OCI-LY3 (cell line): ENCODE measurements around the gene NAB1.

Source experiments
- H2AFZ ChIP-seq: fragments of 200-600, 300-600 bp; shearing (Covaris generic); 2 replicates; pipeline ENCODE4 v1.6.0; 2014; ENCODE audit warnings: antibody characterized with exemption, low read depth, low read length
- H3K27ac ChIP-seq: fragments of 200-600, 300-600 bp; sonication (generic); 2 replicates; pipeline ENCODE4 v1.5.1; 2014; ENCODE audit warnings: mild to moderate bottlenecking, low read length, moderate library complexity, mixed read lengths
- H3K27me3 ChIP-seq: fragments of 200-600, 300-600 bp; sonication (generic); 2 replicates; pipeline ENCODE4 v1.6.1; 2014; ENCODE audit warnings: low read depth, low read length, mixed read lengths
- H3K36me3 ChIP-seq: fragments of 200-600, 300-600 bp; sonication (generic); replicated peaks from 2 replicates; pipeline ENCODE3; 2014; ENCODE audit warnings: low read depth, low read length, mixed read lengths
- H3K4me1 ChIP-seq: fragments of 300-600, 200-600 bp; sonication (generic); 2 replicates; pipeline ENCODE4 v1.6.1; 2014; ENCODE audit warnings: low read length, mixed read lengths
- H3K4me2 ChIP-seq: fragments of 200-600, 300-600 bp; sonication (generic); 2 replicates; pipeline ENCODE4 v1.6.1; 2014; ENCODE audit warnings: low read length, mixed read lengths
- H3K4me3 ChIP-seq: fragments of 300-600, 200-600 bp; sonication (generic); 2 replicates; pipeline ENCODE4 v1.5.1; 2014; ENCODE audit warnings: antibody characterized with exemption, mild to moderate bottlenecking, low read length, moderate library complexity
- H3K79me2 ChIP-seq: fragments of 300-600, 200-600 bp; shearing (Covaris generic); 2 replicates; pipeline ENCODE4 v1.6.1; 2014; ENCODE audit warnings: mild to moderate bottlenecking, low read length, mixed read lengths
- H3K9ac ChIP-seq: fragments of 300-600, 200-600 bp; shearing (Covaris generic); 2 replicates; pipeline ENCODE4 v1.6.0; 2014; ENCODE audit warnings: mild to moderate bottlenecking, low read length, moderate library complexity
- H3K9me3 ChIP-seq: fragments of 200-600, 300-600 bp; shearing (Covaris generic); 2 replicates; pipeline ENCODE4 v1.6.1; 2014; ENCODE audit warnings: low read length, mixed read lengths; ENCODE audit not compliant: insufficient read depth
- H4K20me1 ChIP-seq: fragments of 200-600, 300-600 bp; sonication (generic); 2 replicates; pipeline ENCODE4 v1.6.1; 2016; ENCODE audit warnings: low read length, mixed read lengths; ENCODE audit not compliant: insufficient read depth
- CTCF ChIP-seq: fragments of 200-600, 300-600 bp; sonication (generic); IDR thresholded peaks from 2 replicates; pipeline ENCODE4 v1.5.1; 2014; ENCODE audit warnings: antibody characterized with exemption, low read length, low read depth
- EZH2phosphoT487 ChIP-seq: fragments of 200-600 bp; shearing (Covaris generic); IDR thresholded peaks from 2 replicates; pipeline ENCODE4 v1.6.1; 2018; ENCODE audit warnings: antibody characterized with exemption, mixed run types, low read depth

The NAB1 gene

GRCh38 chr2:190636361-190636760 is 12.5 kb upstream of the NAB1 start:
- no peaks in the 10 kb centered on the region for H3K27me3 ChIP-seq
- no peak overlapping the region for H3K9ac ChIP-seq
- no peaks in the 10 kb centered on the region for H4K20me1 ChIP-seq
- no peaks in the 10 kb centered on the region for H3K79me2 ChIP-seq
- peaks cover 20% of the 10 kb centered on the region for H3K4me1 ChIP-seq
- no peak overlapping the region for H3K4me3 ChIP-seq
- H3K4me2 ChIP-seq: peak overlapping the region; percentile 33
- no peaks in the 10 kb centered on the region for H3K9me3 ChIP-seq
- no peak for TF ChIP-seq EZH2phosphoT487
- no peak for TF ChIP-seq CTCF
- H3K27ac ChIP-seq: no peak overlapping the region
- H3K36me3 ChIP-seq: no peaks in the 10 kb centered on the region
- H2AFZ ChIP-seq: no peak overlapping the region

- H3K27ac ChIP-seq: no peak overlapping the region
- peak overlapping the region; percentile 93 for H2AFZ ChIP-seq
- H3K36me3 ChIP-seq: no peaks in the 10 kb centered on the region
- H3K4me1 ChIP-seq: peaks cover 20% of the 10 kb centered on the region
- peak overlapping the region; percentile 11 for H3K9ac ChIP-seq
- H3K4me2 ChIP-seq: peak overlapping the region; percentile 31
- H3K4me3 ChIP-seq: no peak overlapping the region
- H3K27me3 ChIP-seq: no peaks in the 10 kb centered on the region
- H3K9me3 ChIP-seq: no peaks in the 10 kb centered on the region
- TF ChIP-seq EZH2phosphoT487 (no peak), CTCF (no peak)
- H3K79me2 ChIP-seq: no peaks in the 10 kb centered on the region
- H4K20me1 ChIP-seq: no peaks in the 10 kb centered on the region
Observed at GRCh38 chr2:190637281-190637734, 11.6 kb upstream of the NAB1 start.

- H3K27ac ChIP-seq: no peak overlapping the region
- H3K9me3 ChIP-seq: no peaks in the 10 kb centered on the region
- H3K4me2 ChIP-seq: peak overlapping the region; percentile 31
- no peak overlapping the region for H3K4me3 ChIP-seq
- peak overlapping the region; percentile 93 for H2AFZ ChIP-seq
- peaks cover 20% of the 10 kb centered on the region for H3K4me1 ChIP-seq
- no peaks in the 10 kb centered on the region for H4K20me1 ChIP-seq
- no peaks in the 10 kb centered on the region for H3K36me3 ChIP-seq
- TF ChIP-seq EZH2phosphoT487 (no peak), CTCF (no peak)
- H3K9ac ChIP-seq: no peak overlapping the region
- no peaks in the 10 kb centered on the region for H3K27me3 ChIP-seq
- H3K79me2 ChIP-seq: no peaks in the 10 kb centered on the region
Observed at GRCh38 chr2:190637903-190638618, 10.8 kb upstream of the NAB1 start.

GRCh38 chr2:190640117-190640516 is 8.8 kb upstream of the NAB1 start:
- H3K9ac ChIP-seq: no peak overlapping the region
- no peak overlapping the region for H3K4me3 ChIP-seq
- H2AFZ ChIP-seq: no peak overlapping the region
- TF ChIP-seq EZH2phosphoT487: no peak
- no peak for TF ChIP-seq CTCF
- H4K20me1 ChIP-seq: no peaks in the 10 kb centered on the region
- no peaks in the 10 kb centered on the region for H3K36me3 ChIP-seq
- no peak overlapping the region for H3K27ac ChIP-seq
- no peaks in the 10 kb centered on the region for H3K27me3 ChIP-seq
- H3K9me3 ChIP-seq: no peaks in the 10 kb centered on the region
- no peak overlapping the region for H3K4me2 ChIP-seq
- no peaks in the 10 kb centered on the region for H3K79me2 ChIP-seq
- H3K4me1 ChIP-seq: peaks cover 20% of the 10 kb centered on the region
